HepG2 (cell line): ENCODE data around the gene SLC39A1. TPM values are rescaled to one million over a fixed set of nuclear protein-coding genes. Genes with fewer than 3 reads are reported as not detected.

ENCODE experiments used
- ATAC-seq: fragments of 200-7000 bp; cut with Tn5 transposase; 3 replicates; pipeline ENCODE4 v1.9.1; 2020; ENCODE audit warnings: mild to moderate bottlenecking, moderate library complexity
- Bru-seq: library from RNA; stranded (reverse); fragments of 400-500 nt; gene quantifications from one replicate; lab custom pipeline; 2021; lab: Mats Ljungman, UMichigan
- BruChase-seq, 2 experiments: library from RNA; stranded (reverse); fragments of 400-500 nt; gene quantifications; one replicate each; lab custom pipeline; 2021; lab: Mats Ljungman, UMichigan
- BruUV-seq: library from RNA; stranded (reverse); fragments of 400-500 nt; replicated peaks from 2 replicates; lab custom pipeline; 2021; lab: Mats Ljungman, UMichigan
- CTCF ChIA-PET: fragments of 300-600 bp; formaldehyde crosslinking; extraction: SDS; loops from one replicate; lab custom pipeline; 2021; ENCODE audit warnings: low total read pairs, inconsistent platforms, low intra/inter-chr PET ratio; lab: Yijun Ruan, JAX
- POLR2A ChIA-PET: fragments of 350-600 bp; sonication (Branson Sonifier 250); formaldehyde crosslinking; loops from one replicate; lab custom pipeline; 2020; ENCODE audit warnings: antibody characterized with exemption, inconsistent platforms; lab: Yijun Ruan, JAX
- DNase-seq: peaks from one replicate; pipeline ENCODE4 v3.0.0-alpha.2; 2015; ENCODE audit warnings: low spot score
- FAIRE-seq: peaks from 3 replicates; lab custom pipeline; 2011; peaks lifted over from hg19 to GRCh38; lab: Jason Lieb, UNC
- H2AFZ ChIP-seq: one replicate; pipeline ENCODE4 v1.6.1; 2011; ENCODE audit warnings: low read length, inconsistent platforms
- H3K27ac ChIP-seq: fragments of 300-600 bp; 3 replicates; pipeline ENCODE4 v1.8.0; 2011; ENCODE audit warnings: mixed run types, mild to moderate bottlenecking, mixed read lengths, low read length, inconsistent platforms; ENCODE audit not compliant: insufficient read depth; ENCODE audit errors: extremely low read length
- H3K27me3 ChIP-seq, 2 experiments: fragments of 200-600 bp in 1 of 2; 2 replicates in 1 of 2; 3 replicates in 1 of 2; pipeline versions ENCODE4 v1.6.0 to v1.8.0; 2011; ENCODE audit warnings: low read length in 2 of 2, mild to moderate bottlenecking in 2 of 2, moderate library complexity in 2 of 2, inconsistent platforms in 1 of 2; ENCODE audit not compliant: insufficient read depth in 2 of 2, control insufficient read depth in 1 of 2
- H3K36me3 ChIP-seq, 2 experiments: fragments of 200-600 bp in 1 of 2; replicated peaks in 1 of 2; 2 replicates in 1 of 2; 3 replicates in 1 of 2; pipeline versions ENCODE4 v1.5.1 to v1.8.0; 2011; ENCODE audit warnings: low read length in 2 of 2, inconsistent platforms in 1 of 2; ENCODE audit not compliant: insufficient read depth in 2 of 2, control insufficient read depth in 1 of 2
- H3K4me1 ChIP-seq: 2 replicates; pipeline ENCODE4 v1.5.1; 2012; ENCODE audit warnings: low read length, inconsistent platforms; ENCODE audit not compliant: insufficient read depth
- H3K4me2 ChIP-seq: 2 replicates; pipeline ENCODE4 v1.6.0; 2011; ENCODE audit warnings: low read depth, low read length, inconsistent platforms
- H3K4me3 ChIP-seq, 3 experiments: fragments of 200-600 bp in 1 of 3; sonication (generic), shearing (Covaris generic) in 1 of 3; replicated peaks in 1 of 3; 2 replicates each; pipeline ENCODE4 v1.5.1; 2011 to 2016; ENCODE audit warnings: low read length in 3 of 3, inconsistent platforms in 2 of 3, low read depth in 2 of 3, mild to moderate bottlenecking in 2 of 3, control low read depth in 1 of 3, mixed read lengths in 1 of 3; ENCODE audit not compliant: insufficient read depth in 1 of 3
- H3K79me2 ChIP-seq: one replicate; pipeline ENCODE4 v1.6.1; 2011; ENCODE audit warnings: low read length, inconsistent platforms; ENCODE audit not compliant: insufficient read depth
- H3K9ac ChIP-seq: 2 replicates; pipeline ENCODE4 v1.6.0; 2011; ENCODE audit warnings: mild to moderate bottlenecking, low read depth, low read length, inconsistent platforms; ENCODE audit not compliant: insufficient read depth
- H3K9me3 ChIP-seq: 2 replicates; pipeline ENCODE4 v1.5.1; 2012; ENCODE audit warnings: mild to moderate bottlenecking, low read length
- H4K20me1 ChIP-seq: 2 replicates; pipeline ENCODE4 v1.6.0; 2011; ENCODE audit warnings: inconsistent platforms, mild to moderate bottlenecking, low read length, moderate library complexity; ENCODE audit not compliant: insufficient read depth
- ASH2L ChIP-seq: fragments of 300-600, 200-600 bp; sonication (generic); IDR thresholded peaks from 2 replicates; pipeline ENCODE4 v1.7.0; 2017; ENCODE audit warnings: low read depth, mild to moderate bottlenecking, moderate library complexity, mixed read lengths, low read length; ENCODE audit not compliant: insufficient read length
- KDM3A ChIP-seq: IDR thresholded peaks from 2 replicates; pipeline ENCODE4 v1.6.1; 2018; ENCODE audit warnings: low read depth, missing compliant biosample characterization
- ZEB1 ChIP-seq: IDR thresholded peaks from 2 replicates; pipeline ENCODE4 v1.6.1; 2012; ENCODE audit warnings: mild to moderate bottlenecking, low read depth, inconsistent platforms; ENCODE audit not compliant: insufficient replicate concordance
- ZMAT3 ChIP-seq: sonication (generic); formaldehyde crosslinking; conservative IDR thresholded peaks from 2 replicates; pipeline ENCODE4 v1.7.0; 2021; ENCODE audit warnings: missing genetic modification reagents
- ZNF354B ChIP-seq: sonication (generic); formaldehyde crosslinking; IDR thresholded peaks from 2 replicates; pipeline ENCODE4 v1.8.0; 2022; ENCODE audit warnings: mild to moderate bottlenecking, missing genetic modification reagents
- ZNF550 ChIP-seq: sonication (generic); formaldehyde crosslinking; IDR thresholded peaks from 2 replicates; pipeline ENCODE4 v1.4.0; 2020; ENCODE audit warnings: mild to moderate bottlenecking, missing genetic modification reagents, borderline replicate concordance
- ZNF558 ChIP-seq: sonication (generic); formaldehyde crosslinking; IDR thresholded peaks from 2 replicates; pipeline ENCODE4 v1.9.0; 2022; ENCODE audit warnings: mild to moderate bottlenecking, missing genetic modification reagents, borderline replicate concordance
- ZNF776 ChIP-seq: sonication (generic); formaldehyde crosslinking; IDR thresholded peaks from 2 replicates; pipeline ENCODE4 v1.4.0; 2020; ENCODE audit warnings: mild to moderate bottlenecking, missing genetic modification reagents
- WGBS: methylation state at CpG from one replicate; pipeline ENCODE4 v1.1.6; 2017; ENCODE audit warnings: low lambda C conversion rate; 5-methylcytosine and 5-hydroxymethylcytosine counted together
- in situ Hi-C: cut with HindIII; loops from 2 replicates; pipeline ENCODE4 v1.10.0; 2017; ENCODE audit warnings: low pct_unique_long_range_greater_than_20kb; ENCODE audit not compliant: extremely low pct_ligation_motif_present
- intact Hi-C: fragments of 100-400 bp; cut with micrococcal nuclease; formaldehyde crosslinking; loops from one replicate; pipeline ENCODE4 v1.10.0; 2022; ENCODE audit not compliant: unreplicated experiment
- long read RNA-seq, 2 experiments: library from RNA in 1 of 2; library from polyadenylated mRNA in 1 of 2; stranded (forward) in 1 of 2; unstranded in 1 of 2; transcript quantifications; one replicate each; pipeline ENCODE4 v2.0.0, GENCODE V29; 2019 to 2022
- polyA minus RNA-seq, 3 experiments: library from RNA; depleted of rRNA, polyadenylated mRNA; stranded (reverse); fragments of >200 nt; gene quantifications; 2 replicates each; pipeline ENCODE4 v1.2.3, GENCODE V29; 2011; ENCODE audit warnings: low replicate concordance in 1 of 3
- polyA plus RNA-seq, 8 experiments: library from polyadenylated mRNA; depleted of rRNA in 3 of 8; stranded (reverse) in 7 of 8; unstranded in 1 of 8; fragments of >200 nt; fragmentation: Illumina TruSeq in 4 of 8; extraction: Trizol in 4 of 8; gene quantifications; 2 replicates each; pipeline versions ENCODE4 v1.2.1 to v1.2.3, GENCODE V29; 2011 to 2016; ENCODE audit warnings: low read depth in 4 of 8, missing spikeins in 1 of 8, mixed read lengths in 1 of 8; ENCODE audit not compliant: insufficient read depth in 1 of 8
- total RNA-seq, 5 experiments: library from RNA; depleted of rRNA; stranded (reverse); fragments of >200 nt; fragmentation: Illumina TruSeq; extraction: Trizol; gene quantifications; 2 replicates each; pipeline ENCODE4 v1.2.3, GENCODE V29; 2016; ENCODE audit warnings: low read depth in 1 of 5
- TF ChIP-seq, protein P1 (sequence below): sonication (generic); formaldehyde crosslinking; IDR thresholded peaks from 2 replicates; pipeline ENCODE4 v1.4.0; 2020; ENCODE audit warnings: missing genetic modification reagents

Gene SLC39A1, protein sequence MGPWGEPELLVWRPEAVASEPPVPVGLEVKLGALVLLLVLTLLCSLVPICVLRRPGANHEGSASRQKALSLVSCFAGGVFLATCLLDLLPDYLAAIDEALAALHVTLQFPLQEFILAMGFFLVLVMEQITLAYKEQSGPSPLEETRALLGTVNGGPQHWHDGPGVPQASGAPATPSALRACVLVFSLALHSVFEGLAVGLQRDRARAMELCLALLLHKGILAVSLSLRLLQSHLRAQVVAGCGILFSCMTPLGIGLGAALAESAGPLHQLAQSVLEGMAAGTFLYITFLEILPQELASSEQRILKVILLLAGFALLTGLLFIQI
- total RNA-seq (2016; rRNA removed; fragmentation: Illumina TruSeq; extraction: Trizol) (47.5 and 78.4 TPM in 2 replicates), polyA plus RNA-seq (2011; rRNA removed) (71.2 and 80.5 TPM in 2 replicates), polyA minus RNA-seq (2011; rRNA and poly(A)+ RNA removed; ENCODE audit: low replicate concordance) (112 and 159 TPM in 2 replicates), Bru-seq, nascent RNA (percentile 59 among the genes with signal in this experiment), BruChase-seq, experiment 1, labeled RNA remaining after a 6-hour chase (percentile 63 among the genes with signal in this experiment), BruChase-seq, experiment 2, labeled RNA remaining after a 2-hour chase (percentile 58 among the genes with signal in this experiment)
- 18.4 and 21.0 TPM in 2 replicates for total RNA-seq (2016; cell fraction: cytosol; rRNA removed; fragmentation: Illumina TruSeq; extraction: Trizol; ENCODE audit: low read depth)
- total RNA-seq (2016; cell fraction: insoluble cytoplasmic fraction; rRNA removed; fragmentation: Illumina TruSeq; extraction: Trizol) = 44.8 and 83.0 TPM in 2 replicates
- 48.8 and 53.3 TPM in 2 replicates for total RNA-seq (2016; cell fraction: membrane; rRNA removed; fragmentation: Illumina TruSeq; extraction: Trizol)
- 62.5 and 68.3 TPM in 2 replicates for total RNA-seq (2016; cell fraction: nucleus; rRNA removed; fragmentation: Illumina TruSeq; extraction: Trizol)
- 85.8 and 89.3 TPM in 2 replicates for polyA plus RNA-seq (2011; cell fraction: cytosol; rRNA removed)
- 45.4 and 53.1 TPM in 2 replicates for polyA plus RNA-seq (2011; cell fraction: nucleus; rRNA removed)
- 45.9 and 65.4 TPM in 2 replicates for polyA plus RNA-seq (2012)
- 17.5 and 20.5 TPM in 2 replicates for polyA plus RNA-seq (2016; cell fraction: cytosol; fragmentation: Illumina TruSeq; extraction: Trizol; ENCODE audit: low read depth)
- 42.6 and 45.0 TPM in 2 replicates for polyA plus RNA-seq (2016; cell fraction: insoluble cytoplasmic fraction; fragmentation: Illumina TruSeq; extraction: Trizol; ENCODE audit: low read depth)
- polyA plus RNA-seq (2016; cell fraction: membrane; fragmentation: Illumina TruSeq; extraction: Trizol; ENCODE audit: low read depth) = 36.5 and 40.5 TPM in 2 replicates
- polyA plus RNA-seq (2016; cell fraction: nucleus; fragmentation: Illumina TruSeq; extraction: Trizol; ENCODE audit: insufficient read depth, low read depth) = 87.4 and 101 TPM in 2 replicates
- 38.9 and 39.9 TPM in 2 replicates for polyA minus RNA-seq (2011; cell fraction: cytosol; rRNA and poly(A)+ RNA removed)
- 14.5 and 19.6 TPM in 2 replicates for polyA minus RNA-seq (2011; cell fraction: nucleus; rRNA and poly(A)+ RNA removed)
- long read RNA-seq, experiment 1, transcript SLC39A1-204 (3 exons, 2,723 nt) = minor isoform, 25 of 129 reads
- long read RNA-seq, experiment 1, transcript SLC39A1-203 (4 exons, 2,398 nt) = minor isoform, 6 of 129 reads
- long read RNA-seq, experiment 1, transcript SLC39A1-202 (4 exons, 2,084 nt) = major isoform, 86 of 129 reads
- long read RNA-seq, experiment 1, partial matches to known transcripts = 1 of 129 reads
- long read RNA-seq, experiment 1, other reads (novel, unspliced or antisense) = 11 of 129 reads
- long read RNA-seq, experiment 2, transcript SLC39A1-204 (3 exons, 2,723 nt) = major isoform, 100 of 152 reads
- long read RNA-seq, experiment 2, transcript SLC39A1-203 (4 exons, 2,398 nt) = minor isoform, 6 of 152 reads
- long read RNA-seq, experiment 2, transcript SLC39A1-202 (4 exons, 2,084 nt) = minor isoform, 41 of 152 reads
- long read RNA-seq, experiment 2, partial matches to known transcripts = 1 of 152 reads
- long read RNA-seq, experiment 2, other reads (novel, unspliced or antisense) = 0 of 152 reads

DNA sequence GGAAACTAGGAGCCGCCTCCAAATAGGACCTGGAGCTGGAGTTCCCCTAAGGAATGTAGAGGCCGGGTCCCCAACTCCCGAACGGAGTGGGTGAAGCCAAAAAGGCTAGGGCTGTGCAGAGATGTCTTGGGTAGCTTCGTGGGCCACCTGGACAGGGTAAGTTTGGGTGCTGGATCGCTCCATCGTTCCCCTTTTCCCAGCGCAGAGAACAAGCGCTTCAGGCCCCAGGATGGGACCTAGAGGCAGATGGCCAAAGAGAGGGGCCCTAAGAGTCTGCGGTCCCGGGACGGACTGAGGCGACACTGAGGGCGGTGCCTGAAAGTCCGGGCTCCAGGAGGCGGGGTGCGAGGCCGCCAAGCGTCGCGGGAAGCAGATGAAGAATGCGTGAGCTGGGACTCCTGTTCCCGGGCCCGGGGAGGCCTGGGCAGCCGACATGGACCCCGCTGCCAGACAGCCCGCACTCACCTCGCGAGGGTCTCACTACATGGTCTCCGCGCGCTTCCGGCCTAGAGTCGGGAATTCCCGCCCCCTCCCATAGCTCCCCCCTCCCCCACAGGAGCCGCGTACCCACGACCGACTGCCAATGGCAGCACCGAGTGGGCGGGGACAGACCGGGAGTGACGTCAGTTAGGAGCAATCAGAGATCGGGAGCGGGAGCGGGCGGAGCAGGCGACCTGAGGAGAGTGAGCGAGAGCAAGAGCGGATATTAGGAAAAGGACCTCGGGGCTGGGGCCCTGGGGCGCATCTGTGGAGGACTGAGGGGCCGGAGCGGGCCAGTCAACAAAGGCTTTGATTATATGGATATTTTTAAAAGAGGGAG, at the start of gene SLC39A1:
SLC39A1 (minus strand) TSS at position 508 of the 820 bp plus-strand sequence. CDS start 822 bp downstream, outside the sequence.
- Histone ChIP-seq H2AFZ (no peak within 1 kb of the TSS), H3K79me2 (peaks cover 27% of the 10 kb centered on the region), H3K4me1 (peaks cover 45% of the 10 kb centered on the region), H4K20me1 (no peaks in the 10 kb centered on the region), H3K27ac (peak within 1 kb of the TSS; percentile 79), H3K27me3 (no peaks in the 10 kb centered on the region; a peak in 1 of 5 replicates), H3K9me3 (no peaks in the 10 kb centered on the region), H3K9ac (peak within 1 kb of the TSS; percentile 89), H3K36me3 (peaks cover 0 to 13% of the 10 kb centered on the region in 2 experiments; a peak in 1 of 5 replicates), H3K4me3 (peak within 1 kb of the TSS; percentile 85 to 92 (median 90)), H3K4me2 (peak within 1 kb of the TSS; percentile 98)
- ATAC-seq = peak; percentile 69
- WGBS = 0% methylated on average over 23 of the region's 54 CpGs
- in situ Hi-C loops = no loop called here
- DNase-seq = peak; percentile 93
- TSS peak; percentile 48 for BruUV-seq
- POLR2A ChIA-PET = interaction anchor here (0.8 to 10.0 kb wide), 11 partner anchors 10 to 292 kb away, joined by 3 to 209 read pairs (median 16); partner anchors contain the start of genes DENND4B, GATAD2B, ILF2 and JTB
- peak; percentile 71 for FAIRE-seq
- intact Hi-C loops = no loop called here
- CTCF ChIA-PET = no interaction called here
- TF ChIP-seq ZNF550 (CRISPR knock-in tag) = no peak
- 0 out of 2 replicates have a peak, but pooled peaks have one; percentile 53 for TF ChIP-seq ZMAT3 (CRISPR knock-in tag)
- TF ChIP-seq ZNF776 (CRISPR knock-in tag) = 0 out of 2 replicates have a peak, but pooled peaks have one; percentile 29
- TF ChIP-seq ASH2L = peak; percentile 42
- no peak for TF ChIP-seq KDM3A (CRISPR knock-in tag)
- TF ChIP-seq ZNF558 (CRISPR knock-in tag) = no peak
- TF ChIP-seq, protein P1, sequence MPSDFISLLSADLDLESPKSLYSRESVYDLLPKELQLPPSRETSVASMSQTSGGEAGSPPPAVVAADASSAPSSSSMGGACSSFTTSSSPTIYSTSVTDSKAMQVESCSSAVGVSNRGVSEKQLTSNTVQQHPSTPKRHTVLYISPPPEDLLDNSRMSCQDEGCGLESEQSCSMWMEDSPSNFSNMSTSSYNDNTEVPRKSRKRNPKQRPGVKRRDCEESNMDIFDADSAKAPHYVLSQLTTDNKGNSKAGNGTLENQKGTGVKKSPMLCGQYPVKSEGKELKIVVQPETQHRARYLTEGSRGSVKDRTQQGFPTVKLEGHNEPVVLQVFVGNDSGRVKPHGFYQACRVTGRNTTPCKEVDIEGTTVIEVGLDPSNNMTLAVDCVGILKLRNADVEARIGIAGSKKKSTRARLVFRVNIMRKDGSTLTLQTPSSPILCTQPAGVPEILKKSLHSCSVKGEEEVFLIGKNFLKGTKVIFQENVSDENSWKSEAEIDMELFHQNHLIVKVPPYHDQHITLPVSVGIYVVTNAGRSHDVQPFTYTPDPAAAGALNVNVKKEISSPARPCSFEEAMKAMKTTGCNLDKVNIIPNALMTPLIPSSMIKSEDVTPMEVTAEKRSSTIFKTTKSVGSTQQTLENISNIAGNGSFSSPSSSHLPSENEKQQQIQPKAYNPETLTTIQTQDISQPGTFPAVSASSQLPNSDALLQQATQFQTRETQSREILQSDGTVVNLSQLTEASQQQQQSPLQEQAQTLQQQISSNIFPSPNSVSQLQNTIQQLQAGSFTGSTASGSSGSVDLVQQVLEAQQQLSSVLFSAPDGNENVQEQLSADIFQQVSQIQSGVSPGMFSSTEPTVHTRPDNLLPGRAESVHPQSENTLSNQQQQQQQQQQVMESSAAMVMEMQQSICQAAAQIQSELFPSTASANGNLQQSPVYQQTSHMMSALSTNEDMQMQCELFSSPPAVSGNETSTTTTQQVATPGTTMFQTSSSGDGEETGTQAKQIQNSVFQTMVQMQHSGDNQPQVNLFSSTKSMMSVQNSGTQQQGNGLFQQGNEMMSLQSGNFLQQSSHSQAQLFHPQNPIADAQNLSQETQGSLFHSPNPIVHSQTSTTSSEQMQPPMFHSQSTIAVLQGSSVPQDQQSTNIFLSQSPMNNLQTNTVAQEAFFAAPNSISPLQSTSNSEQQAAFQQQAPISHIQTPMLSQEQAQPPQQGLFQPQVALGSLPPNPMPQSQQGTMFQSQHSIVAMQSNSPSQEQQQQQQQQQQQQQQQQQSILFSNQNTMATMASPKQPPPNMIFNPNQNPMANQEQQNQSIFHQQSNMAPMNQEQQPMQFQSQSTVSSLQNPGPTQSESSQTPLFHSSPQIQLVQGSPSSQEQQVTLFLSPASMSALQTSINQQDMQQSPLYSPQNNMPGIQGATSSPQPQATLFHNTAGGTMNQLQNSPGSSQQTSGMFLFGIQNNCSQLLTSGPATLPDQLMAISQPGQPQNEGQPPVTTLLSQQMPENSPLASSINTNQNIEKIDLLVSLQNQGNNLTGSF = no peak
- TF ChIP-seq ZEB1 = no peak
- no peak for TF ChIP-seq ZNF354B (CRISPR knock-in tag)
